H1 (cell line): ENCODE measurements around the gene FMO4. TPM values are rescaled to one million over a fixed set of nuclear protein-coding genes. Genes with fewer than 3 reads are reported as not detected.

ENCODE experiments used
- CTCF ChIA-PET: fragments of 300-600 bp; sonication (Branson Sonifier 250); formaldehyde crosslinking; loops from one replicate; lab custom pipeline; 2021; ENCODE audit not compliant: partially characterized antibody; lab: Charles Lee
- POLR2A ChIA-PET: fragments of 300-600 bp; sonication (Branson Sonifier 250); formaldehyde crosslinking; loops from one replicate; lab custom pipeline; 2021; ENCODE audit warnings: inconsistent platforms; ENCODE audit not compliant: partially characterized antibody; lab: Charles Lee
- DNase-seq, 2 experiments: peaks; one replicate each; pipeline versions ENCODE4 v3.0.0 to v3.0.0-alpha.2; 2010 to 2022; ENCODE audit warnings: low spot score in 2 of 2, low read depth in 1 of 2, mixed read lengths in 1 of 2
- FAIRE-seq: peaks from 2 replicates; lab custom pipeline; 2011; peaks lifted over from hg19 to GRCh38; lab: Jason Lieb, UNC
- H2AFZ ChIP-seq: 2 replicates; pipeline ENCODE4 v1.8.1; 2012; ENCODE audit warnings: low read length, inconsistent platforms
- H2AK5ac ChIP-seq: 2 replicates; pipeline ENCODE4 v1.6.1; 2013; ENCODE audit warnings: low read depth, low read length
- H2BK120ac ChIP-seq: replicated peaks from 2 replicates; pipeline ENCODE3; 2013; ENCODE audit warnings: low read depth, low read length, inconsistent platforms
- H2BK12ac ChIP-seq: 2 replicates; pipeline ENCODE4 v1.6.1; 2013; ENCODE audit warnings: low read depth, low read length
- H2BK15ac ChIP-seq: 2 replicates; pipeline ENCODE4 v1.6.1; 2013; ENCODE audit warnings: low read length
- H2BK20ac ChIP-seq: 2 replicates; pipeline ENCODE4 v1.6.1; 2013; ENCODE audit warnings: low read length
- H2BK5ac ChIP-seq: 2 replicates; pipeline ENCODE4 v1.6.1; 2013; ENCODE audit warnings: low read depth, low read length
- H3K14ac ChIP-seq: 2 replicates; pipeline ENCODE4 v1.6.1; 2013; ENCODE audit warnings: inconsistent platforms; ENCODE audit not compliant: insufficient read length
- H3K18ac ChIP-seq: 2 replicates; pipeline ENCODE4 v1.6.1; 2013; ENCODE audit warnings: low read length; ENCODE audit errors: extremely low read depth
- H3K23ac ChIP-seq: 2 replicates; pipeline ENCODE4 v1.6.1; 2013; ENCODE audit warnings: inconsistent platforms; ENCODE audit not compliant: insufficient read length
- H3K23me2 ChIP-seq: 2 replicates; pipeline ENCODE4 v1.6.1; 2013; ENCODE audit warnings: low read depth, low read length
- H3K27ac ChIP-seq: 2 replicates; pipeline ENCODE4 v1.6.1; 2011; ENCODE audit warnings: low read depth, low read length, inconsistent platforms
- H3K27me3 ChIP-seq, 4 experiments: replicated peaks in 1 of 4; 1 replicate in 1 of 4; 2 replicates in 3 of 4; pipeline versions ENCODE4 v1.6.1 to v1.8.1; 2011 to 2013; ENCODE audit warnings: low read length in 3 of 4, mild to moderate bottlenecking in 3 of 4, inconsistent platforms in 2 of 4, mixed read lengths in 2 of 4, moderate library complexity in 1 of 4; ENCODE audit not compliant: control insufficient read depth in 3 of 4, insufficient read depth in 3 of 4; ENCODE audit errors: extremely low read depth in 1 of 4
- H3K36me3 ChIP-seq, 4 experiments: 2 replicates each; pipeline versions ENCODE4 v1.6.1 to v1.8.1; 2011 to 2013; ENCODE audit warnings: mild to moderate bottlenecking in 4 of 4, low read length in 3 of 4, moderate library complexity in 2 of 4, control low read depth in 1 of 4, inconsistent platforms in 1 of 4; ENCODE audit not compliant: insufficient read depth in 4 of 4, control insufficient read depth in 2 of 4
- H3K4ac ChIP-seq: replicated peaks from 2 replicates; pipeline ENCODE3; 2013; ENCODE audit warnings: low read length, low read depth, mixed read lengths, inconsistent platforms; ENCODE audit not compliant: insufficient read length
- H3K4me1 ChIP-seq, 4 experiments: replicated peaks in 1 of 4; 1 replicate in 1 of 4; 2 replicates in 3 of 4; pipeline versions ENCODE4 v1.6.1 to v1.8.1; 2011 to 2013; ENCODE audit warnings: low read length in 3 of 4, inconsistent platforms in 2 of 4, mixed read lengths in 1 of 4; ENCODE audit not compliant: insufficient read depth in 4 of 4, control insufficient read depth in 3 of 4
- H3K4me2 ChIP-seq, 2 experiments: 2 replicates each; pipeline versions ENCODE4 v1.6.1 to v1.8.1; 2011 to 2013; ENCODE audit warnings: low read depth in 2 of 2, low read length in 2 of 2, control low read depth in 1 of 2, inconsistent platforms in 1 of 2, mild to moderate bottlenecking in 1 of 2; ENCODE audit not compliant: insufficient read depth in 1 of 2
- H3K4me3 ChIP-seq, 4 experiments: fragments of 200-600, 300-600 bp in 1 of 4; sonication (generic), shearing (Covaris generic), sonication (Bioruptor Twin) in 1 of 4; 2 replicates each; pipeline versions ENCODE4 v1.5.1 to v1.8.1; 2011 to 2016; ENCODE audit warnings: low read length in 4 of 4, low read depth in 3 of 4, control low read depth in 2 of 4, inconsistent platforms in 2 of 4, mild to moderate bottlenecking in 2 of 4, mixed read lengths in 1 of 4, moderate library complexity in 1 of 4; ENCODE audit not compliant: insufficient read depth in 2 of 4; ENCODE audit errors: extremely low read depth in 1 of 4
- H3K56ac ChIP-seq: replicated peaks from 2 replicates; pipeline ENCODE3; 2013; ENCODE audit warnings: low read depth, mild to moderate bottlenecking, mixed read lengths, low read length, inconsistent platforms; ENCODE audit not compliant: insufficient read length
- H3K79me1 ChIP-seq: 2 replicates; pipeline ENCODE4 v1.6.1; 2013; ENCODE audit warnings: low read depth, low read length, control low read depth
- H3K79me2 ChIP-seq, 2 experiments: 2 replicates each; pipeline versions ENCODE4 v1.6.1 to v1.8.1; 2012 to 2013; ENCODE audit warnings: low read length in 2 of 2, mild to moderate bottlenecking in 2 of 2, inconsistent platforms in 1 of 2; ENCODE audit not compliant: insufficient read depth in 2 of 2, control insufficient read depth in 1 of 2
- H3K9ac ChIP-seq, 4 experiments: replicated peaks in 1 of 4; 1 replicate in 1 of 4; 2 replicates in 3 of 4; pipeline versions ENCODE4 v1.6.1 to v1.8.1; 2011 to 2013; ENCODE audit warnings: low read depth in 3 of 4, low read length in 3 of 4, control low read depth in 2 of 4, mild to moderate bottlenecking in 2 of 4, moderate library complexity in 2 of 4, inconsistent platforms in 1 of 4; ENCODE audit errors: extremely low read depth in 1 of 4
- H3K9me3 ChIP-seq, 2 experiments: 2 replicates each; pipeline versions ENCODE4 v1.6.1 to v1.8.1; 2012 to 2013; ENCODE audit warnings: mild to moderate bottlenecking in 2 of 2, moderate library complexity in 2 of 2, control low read depth in 1 of 2, inconsistent platforms in 1 of 2, low read depth in 1 of 2, low read length in 1 of 2, mixed read lengths in 1 of 2; ENCODE audit not compliant: insufficient read depth in 2 of 2
- H4K20me1 ChIP-seq, 2 experiments: replicated peaks in 1 of 2; 2 replicates each; pipeline versions ENCODE3 to v1.8.1; 2011 to 2013; ENCODE audit warnings: inconsistent platforms in 2 of 2, low read length in 2 of 2, mild to moderate bottlenecking in 1 of 2; ENCODE audit not compliant: insufficient read depth in 2 of 2, control insufficient read depth in 1 of 2
- H4K5ac ChIP-seq: 2 replicates; pipeline ENCODE4 v1.6.1; 2013; ENCODE audit warnings: low read length, low read depth, mixed read lengths, inconsistent platforms; ENCODE audit not compliant: insufficient read length
- H4K8ac ChIP-seq: 2 replicates; pipeline ENCODE4 v1.8.0; 2013; ENCODE audit warnings: mild to moderate bottlenecking, moderate library complexity, low read length, inconsistent platforms; ENCODE audit not compliant: insufficient read depth; ENCODE audit errors: extremely low read depth
- H4K91ac ChIP-seq: replicated peaks from 2 replicates; pipeline ENCODE3; 2013; ENCODE audit warnings: low read length, mixed read lengths, inconsistent platforms; ENCODE audit not compliant: insufficient read length
- BACH1 ChIP-seq: IDR thresholded peaks from 2 replicates; pipeline ENCODE4 v1.6.1; 2012; ENCODE audit warnings: low read length, improper control_type of control experiment
- CHD2 ChIP-seq: IDR thresholded peaks from 2 replicates; pipeline ENCODE4 v1.6.1; 2012; ENCODE audit warnings: low read length, improper control_type of control experiment
- CREB1 ChIP-seq: IDR thresholded peaks from 2 replicates; pipeline ENCODE4 v1.6.1; 2012; ENCODE audit warnings: inconsistent platforms
- EP300 ChIP-seq, 2 experiments: IDR thresholded peaks; 1 replicate in 1 of 2; 2 replicates in 1 of 2; pipeline ENCODE4 v1.6.1; 2011 to 2012; ENCODE audit warnings: low read depth in 2 of 2, low read length in 2 of 2, mild to moderate bottlenecking in 2 of 2, borderline replicate concordance in 1 of 2, inconsistent platforms in 1 of 2, moderate library complexity in 1 of 2
- JUN ChIP-seq: IDR thresholded peaks from 2 replicates; pipeline ENCODE4 v1.6.1; 2011; ENCODE audit warnings: low read depth, mild to moderate bottlenecking, improper control_type of control experiment, low read length
- NANOG ChIP-seq: IDR thresholded peaks from 2 replicates; pipeline ENCODE4 v1.6.1; 2011; ENCODE audit warnings: low read length, low read depth, mild to moderate bottlenecking, inconsistent platforms; ENCODE audit not compliant: insufficient read depth, poor library complexity, severe bottlenecking
- PHF8 ChIP-seq: fragments of 200-600 bp; sonication (generic); conservative IDR thresholded peaks from 2 replicates; pipeline ENCODE4 v1.7.1; 2012; ENCODE audit warnings: low read depth, mild to moderate bottlenecking, inconsistent platforms, low read length, moderate library complexity
- SAP30 ChIP-seq: fragments of 300-600 bp; sonication (generic); IDR thresholded peaks from 2 replicates; pipeline ENCODE4 v1.7.1; 2012; ENCODE audit warnings: low read length, moderate library complexity, mild to moderate bottlenecking, inconsistent platforms; ENCODE audit not compliant: insufficient read depth, insufficient replicate concordance
- YY1 ChIP-seq: IDR thresholded peaks from 2 replicates; pipeline ENCODE4 v1.6.1; 2011; ENCODE audit warnings: low read depth, mild to moderate bottlenecking, low read length
- ZNF274 ChIP-seq: IDR thresholded peaks from 2 replicates; pipeline ENCODE4 v1.7.0; 2012; ENCODE audit warnings: low read length, borderline replicate concordance; ENCODE audit errors: extremely low read depth
- WGBS, 2 experiments: shearing (Covaris generic) in 1 of 2; methylation state at CpG; one replicate each; pipeline versions ENCODE4 v1.1.6 to v1.1.7; 2013 to 2015; ENCODE audit warnings: low lambda C conversion rate in 2 of 2, mixed read lengths in 2 of 2, inconsistent platforms in 1 of 2, low coverage in 1 of 2, missing lambda C conversion rate in 1 of 2; ENCODE audit not compliant: insufficient replicate concordance in 2 of 2, insufficient coverage in 1 of 2, insufficient read length in 1 of 2; ENCODE audit errors: extremely low coverage in 1 of 2, missing lambda C conversion rate in 1 of 2; 5-methylcytosine and 5-hydroxymethylcytosine counted together
- polyA plus RNA-seq, 7 experiments: library from polyadenylated mRNA; depleted of rRNA in 3 of 7; stranded (reverse) in 5 of 7; unstranded in 2 of 7; fragments of >200 nt in 5 of 7; fragments of 200-250 nt in 2 of 7; gene quantifications; 1 replicate in 5 of 7; 2 replicates in 1 of 7; 4 replicates in 1 of 7; pipeline versions ENCODE4 v1.2.1 to v1.2.3, GENCODE V29; 2011 to 2013; ENCODE audit warnings: missing spikeins in 2 of 7, mixed read lengths in 2 of 7
- total RNA-seq: library from RNA; stranded (reverse); fragmentation: NEBNext Ultra II Directional; extraction: Animal tissue kit (Norgen Biotek cat#: 25700); gene quantifications from 2 replicates; pipeline ENCODE4 v1.2.1, GENCODE V29; 2021

FMO4 gene
- total and polyA plus RNA-seq, 2 of the 8 experiments (the other 6 are each of a cell fraction or from before 2014, with no cell fraction given): 1.5 to 2.3 TPM

GRCh38 chr1:171313319-171313834, 606 bp upstream of the FMO4 start:
- no peak overlapping the region for H3K4ac ChIP-seq
- H3K9me3 ChIP-seq: no peaks in the 10 kb centered on the region
- H3K4me1 ChIP-seq: peaks cover 0 to 3% (median 0%) of the 10 kb centered on the region in 4 experiments; a peak in 3 of 7 replicates
- H4K5ac ChIP-seq: no peak overlapping the region
- no peak overlapping the region for H4K8ac ChIP-seq
- H3K9ac ChIP-seq: no peak overlapping the region
- H2AFZ ChIP-seq: no peak overlapping the region; the same call in 1 of the 2 replicates
- CTCF ChIA-PET: interaction anchor here (0.6 to 3.2 kb wide), 51 partner anchors 9 to 1331 kb away, joined by 3 to 78 read pairs (median 5); partner anchors contain the start of genes FMO1 and FMO2
- no peak overlapping the region for H3K23ac ChIP-seq
- no peaks in the 10 kb centered on the region for H4K20me1 ChIP-seq
- no peak overlapping the region for H3K4me3 ChIP-seq
- H3K56ac ChIP-seq: no peak overlapping the region
- H2BK5ac ChIP-seq: no peak overlapping the region
- DNase-seq (no peak), FAIRE-seq (no peak)
- no peaks in the 10 kb centered on the region for H3K27me3 ChIP-seq
- H2BK20ac ChIP-seq: peak overlapping the region; percentile 94; the same call in 1 of the 2 replicates
- H3K36me3 ChIP-seq: no peaks in the 10 kb centered on the region; a peak in 1 of 8 replicates
- 67% methylated on average over 1 of the region's 1 CpG; no CpG with 5 or more reads in 1 of the 2 experiments for WGBS, 2 experiments
- H3K18ac ChIP-seq: no peak overlapping the region
- no peak overlapping the region for H2BK15ac ChIP-seq
- peak overlapping the region; percentile 12 for H2BK120ac ChIP-seq
- no peaks in the 10 kb centered on the region for H3K23me2 ChIP-seq
- no peaks in the 10 kb centered on the region for H3K79me1 ChIP-seq
- no peak for TF ChIP-seq SAP30
- TF ChIP-seq EP300 (IDR thresholded peaks at IDR 0.05; ENCODE audit: borderline replicate concordance in 1 of 2, low read depth in 2 of 2, low read length in 2 of 2): no peak
- TF ChIP-seq ZNF274: no peak
- TF ChIP-seq PHF8: no peak
- TF ChIP-seq JUN: no peak
- no peak for TF ChIP-seq CHD2
- TF ChIP-seq BACH1: no peak
- no peak for TF ChIP-seq YY1
- TF ChIP-seq CREB1: no peak
- no peak for TF ChIP-seq NANOG
- no peaks in the 10 kb centered on the region for H3K79me2 ChIP-seq
- H2BK12ac ChIP-seq: no peak overlapping the region; the same call in 1 of the 2 replicates
- H4K91ac ChIP-seq: peak overlapping the region; percentile 37
- H3K4me2 ChIP-seq: no peak overlapping the region
- H3K27ac ChIP-seq: no peak overlapping the region
- H3K14ac ChIP-seq: no peak overlapping the region
- POLR2A ChIA-PET: interaction anchor here (1.2 to 1.6 kb wide), 3 partner anchors 9 to 62 kb away, joined by 3 to 9 read pairs (median 6); no protein-coding TSS in a partner anchor
- no peak overlapping the region for H2AK5ac ChIP-seq
